UCSD-AML1 (cell line): ENCODE measurements around the gene NSMF.

ENCODE experiments used
- DNase-seq: peaks from one replicate; lab custom pipeline; 2025; ENCODE audit not compliant: unreplicated experiment; lab: John Stamatoyannopoulos, UW

NSMF gene

DNA sequence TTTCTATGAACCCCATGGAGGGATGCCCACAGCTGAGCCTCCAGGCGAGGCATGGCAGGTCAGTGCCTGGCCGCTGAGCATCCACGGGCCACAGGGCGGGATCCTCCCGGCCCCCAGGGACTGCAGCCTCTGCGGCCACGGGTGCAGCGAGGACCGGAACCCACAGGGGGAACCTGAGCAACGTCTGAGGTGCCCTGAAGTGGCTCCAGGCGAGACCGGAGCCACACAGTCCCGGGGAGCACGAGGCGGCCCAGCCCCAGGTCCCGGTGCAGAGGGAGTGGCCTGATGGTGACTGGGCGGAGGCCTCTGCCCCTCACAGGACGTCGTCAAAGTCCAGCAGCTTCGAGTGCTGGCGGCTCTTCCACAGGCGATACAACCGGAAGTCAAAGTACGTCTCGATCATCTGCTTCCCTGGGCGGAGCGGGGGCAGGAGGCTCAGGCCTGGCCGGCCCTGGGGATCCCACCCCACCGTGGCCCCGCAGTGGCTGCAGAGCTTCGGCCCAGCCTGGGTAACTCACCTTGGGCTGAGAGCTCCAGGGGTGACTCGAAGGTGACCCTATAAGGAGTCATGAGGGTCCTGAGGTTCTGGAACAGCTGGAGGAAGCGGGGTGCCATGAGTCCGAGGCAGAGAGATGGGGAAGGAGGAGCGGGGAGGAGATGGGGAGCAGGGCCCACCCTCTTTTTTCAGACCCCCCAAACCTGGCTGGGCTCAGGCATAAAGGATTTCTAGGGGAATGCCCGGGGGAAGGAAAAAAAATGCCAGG lies 9.9 kb downstream of the NSMF start:
- no peak for DNase-seq

DNA sequence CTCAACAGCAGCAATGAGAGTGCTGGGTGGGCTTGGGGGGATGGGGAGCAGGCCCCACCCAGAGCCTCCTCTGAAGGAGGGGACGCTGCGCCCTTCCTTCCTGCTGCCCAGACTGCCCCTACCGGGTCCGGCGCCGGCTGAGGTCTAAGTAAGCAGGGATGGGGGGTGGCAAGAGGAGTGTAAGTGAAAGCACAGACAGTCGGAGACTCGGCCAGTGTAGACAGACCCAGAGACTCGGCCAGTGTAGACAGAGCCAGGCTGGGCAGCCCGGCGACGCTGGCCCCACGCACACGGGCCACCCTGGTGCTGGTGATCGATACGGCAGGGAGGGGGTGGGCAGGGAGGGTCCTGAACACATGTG lies 10.6 kb downstream of the NSMF start:
- DNase-seq = no peak

- no peak for DNase-seq
Measured at GRCh38 chr9:137447722-137448601, 11.2 kb downstream of the NSMF start.

GRCh38 chr9:137446851-137447471 lies 12.2 kb downstream of the NSMF start:
- DNase-seq = no peak

- DNase-seq = no peak
Measured at GRCh38 chr9:137445930-137446431, 13.2 kb downstream of the NSMF start.

DNA sequence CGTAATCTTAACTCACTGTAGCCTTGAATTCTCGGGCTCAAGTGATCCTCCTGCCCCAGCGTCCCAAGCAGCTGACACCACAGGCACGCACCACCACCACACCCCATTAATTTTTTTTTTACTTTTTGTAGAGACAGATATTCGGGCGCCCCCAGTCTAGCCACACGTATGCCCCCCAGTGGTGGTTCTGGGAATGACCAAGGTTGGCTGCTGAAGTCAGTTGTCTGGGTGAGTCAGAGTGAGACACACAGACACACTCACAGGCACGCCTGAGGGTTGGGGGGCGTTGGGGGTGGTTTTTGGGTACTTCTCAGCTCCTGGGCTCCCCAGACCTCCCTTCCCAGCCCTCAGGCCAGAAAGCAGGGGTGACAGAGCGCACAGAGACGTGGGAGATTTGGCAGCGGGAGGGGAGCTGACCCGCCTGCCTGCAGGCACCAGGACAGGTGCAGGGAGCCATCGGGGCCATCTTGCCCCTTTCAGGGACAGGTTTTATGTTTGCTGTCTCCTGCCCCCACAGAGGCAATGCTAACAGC lies 13.8 kb downstream of the NSMF start:
- DNase-seq = peak; percentile 75

DNA sequence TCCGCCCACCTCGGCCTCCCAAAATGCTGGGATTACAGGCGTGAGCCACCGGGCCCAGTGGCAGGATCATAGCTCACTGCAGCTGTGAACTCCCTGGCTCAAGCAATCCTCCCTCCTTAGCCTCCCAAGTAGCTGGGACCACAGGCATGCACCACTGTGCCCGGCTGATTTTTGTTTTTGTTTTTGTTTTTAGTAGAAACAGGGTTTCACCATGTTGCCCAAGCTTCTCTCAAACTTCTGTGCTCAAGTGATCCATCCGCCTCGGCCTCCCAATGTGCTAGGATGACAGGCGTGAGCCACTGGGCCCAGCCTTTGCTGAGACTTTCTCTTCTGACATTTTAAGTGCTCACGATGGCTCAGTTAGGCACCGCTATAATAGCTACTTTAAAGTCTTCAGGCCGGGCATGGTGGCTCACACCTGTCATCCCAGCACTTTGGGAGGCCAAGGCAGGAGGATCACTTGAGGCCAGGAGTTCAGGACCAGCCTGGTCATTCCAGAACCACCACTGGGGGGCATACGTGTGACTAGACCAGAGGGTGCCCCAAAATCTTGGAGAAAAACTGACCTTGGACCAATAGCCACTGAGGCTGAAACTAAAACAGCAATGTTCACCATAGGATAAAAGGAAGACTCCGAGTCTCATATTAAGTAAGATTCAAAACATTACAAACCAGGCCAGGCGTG lies 14.9 kb downstream of the NSMF start:
- no peak for DNase-seq

DNA sequence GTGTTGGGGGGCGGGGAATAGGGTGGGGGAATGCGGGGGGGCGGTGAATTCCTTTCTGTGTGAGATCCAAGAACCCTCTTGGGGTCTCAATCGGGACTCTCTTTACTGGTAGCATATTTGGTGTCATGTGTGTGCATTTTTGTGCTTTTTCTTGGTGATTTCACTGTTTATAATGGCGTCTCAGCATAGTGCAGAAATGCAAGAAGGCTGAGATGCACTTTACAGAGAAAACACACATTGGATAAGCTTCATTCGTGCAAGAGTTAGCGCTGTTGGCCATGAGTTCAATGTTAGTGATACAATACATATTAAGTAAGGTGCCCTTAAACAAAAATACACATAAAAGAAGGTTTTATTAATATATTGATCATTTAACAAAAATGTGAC lies 17.2 kb downstream of the NSMF start:
- DNase-seq = no peak

- peak; percentile 54 for DNase-seq
Measured at GRCh38 chr9:137441289-137441934, 17.7 kb downstream of the NSMF start, which contains the start of gene ENTPD8. ENTPD8 (minus strand) TSS chr9:137441357; CDS start chr9:137438285, 3,072 bp downstream.

DNA sequence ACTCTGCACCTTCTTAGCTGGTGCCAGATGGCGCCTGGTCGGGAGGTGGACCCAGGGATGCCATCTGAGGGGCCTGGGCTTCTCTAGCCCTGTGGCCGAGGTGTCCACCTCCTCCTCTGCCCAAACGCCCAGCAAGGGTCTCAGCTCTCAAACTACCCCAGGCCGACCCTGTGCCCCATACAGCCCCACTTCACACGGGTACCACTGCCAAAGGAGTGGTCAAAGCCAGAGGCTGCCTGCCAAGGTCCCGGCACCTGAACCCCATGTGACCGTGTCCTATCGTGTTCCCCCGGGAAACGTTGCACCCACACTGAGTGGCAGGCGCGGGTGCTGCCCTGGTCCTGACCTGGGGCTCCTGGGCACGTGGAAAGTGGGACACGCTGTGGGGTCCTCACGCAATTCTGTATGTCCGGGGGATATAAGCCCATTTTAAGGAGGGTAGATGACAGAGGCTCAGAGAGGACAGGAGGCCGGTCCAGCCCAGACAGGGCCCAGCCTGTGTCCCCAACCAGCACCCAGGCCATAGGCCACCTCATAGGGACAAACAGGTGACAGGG lies 19.9 kb downstream of the NSMF start:
- DNase-seq = no peak

GRCh38 chr9:137438591-137439157 lies 20.5 kb downstream of the NSMF start:
- DNase-seq = no peak

DNA sequence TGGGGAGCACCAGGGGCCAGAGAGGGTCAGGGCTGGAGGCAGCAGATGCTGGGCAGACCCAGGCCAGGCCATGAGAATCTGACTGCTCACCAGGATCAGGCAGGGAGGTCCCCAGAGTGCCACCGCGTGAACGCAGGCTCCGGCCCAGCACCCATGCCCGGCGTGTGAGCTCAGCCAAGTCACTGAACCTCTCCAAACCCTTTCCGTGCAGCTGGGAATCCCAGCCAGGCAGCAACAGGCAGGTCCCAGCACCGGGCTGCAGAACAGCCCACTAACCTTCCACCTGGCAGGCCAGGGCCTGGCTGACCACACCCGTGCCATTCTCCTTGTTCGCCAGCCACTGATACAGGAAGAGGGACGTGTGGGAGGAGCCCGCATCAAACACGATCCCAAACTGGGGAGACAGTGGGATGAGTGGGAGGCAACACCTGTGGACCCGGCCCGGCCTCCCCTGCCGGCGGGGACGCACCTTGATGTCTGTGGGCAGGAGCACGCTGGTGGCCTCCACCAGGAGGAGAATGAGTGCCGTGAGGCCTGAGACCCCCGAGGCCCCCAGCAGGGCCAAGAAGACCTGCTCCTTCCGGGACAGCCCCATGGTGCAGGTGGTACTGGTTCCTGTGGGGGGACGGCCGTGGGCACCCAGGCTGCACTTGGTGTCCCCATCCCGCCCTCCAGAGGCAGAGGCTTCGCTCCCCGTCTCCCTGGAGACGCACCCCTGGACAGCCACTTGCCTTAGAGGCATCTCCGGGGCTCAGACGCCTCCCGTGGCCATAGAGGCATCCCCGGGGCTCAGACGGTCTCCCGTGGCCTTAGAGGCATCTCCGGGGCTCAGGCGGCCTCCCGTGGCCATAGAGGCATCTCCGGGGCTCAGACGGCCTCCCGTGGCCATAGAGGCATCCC lies 21.2 kb downstream of the NSMF start:
- no peak for DNase-seq

- DNase-seq = no peak
Measured at GRCh38 chr9:137436761-137437600, 22.2 kb downstream of the NSMF start.

DNA sequence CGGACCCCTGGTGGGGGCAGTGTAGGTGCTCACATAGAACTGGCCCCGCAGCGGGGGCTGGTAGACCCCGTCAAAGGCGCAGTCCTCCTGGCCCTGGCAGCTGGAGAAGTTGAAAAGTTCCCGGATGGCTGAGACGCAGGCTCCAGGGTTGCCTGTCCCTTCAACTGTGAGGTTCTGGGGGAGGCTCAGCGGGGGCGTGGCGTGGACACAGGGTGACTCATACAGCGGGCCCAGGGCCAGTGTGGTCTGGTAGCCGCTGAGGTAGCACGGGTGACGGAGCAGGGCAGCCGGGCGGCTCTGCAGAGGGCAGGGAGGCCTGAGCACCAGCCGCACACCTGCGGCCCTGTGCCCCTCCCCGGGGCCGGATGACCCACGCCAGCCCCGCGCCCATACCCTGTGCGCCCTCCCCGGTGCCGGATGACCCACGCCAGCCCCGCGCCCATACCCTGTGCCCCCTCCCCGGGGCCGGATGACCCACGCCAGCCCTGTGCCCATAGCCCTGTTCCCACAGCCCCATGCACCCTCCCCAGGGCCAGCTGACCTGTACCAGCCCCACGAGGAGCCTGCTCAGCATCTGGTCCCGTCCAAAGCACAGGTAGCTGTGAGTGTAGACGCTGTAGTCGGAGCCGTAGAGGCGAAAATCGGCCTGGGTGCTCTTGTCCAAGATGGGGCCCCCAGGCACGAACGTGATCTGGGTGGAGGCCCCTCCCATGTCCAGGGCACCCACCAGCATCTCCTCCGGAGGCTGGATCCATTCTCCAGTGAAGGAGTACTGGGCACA lies 23.0 kb downstream of the NSMF start:
- no peak for DNase-seq

DNA sequence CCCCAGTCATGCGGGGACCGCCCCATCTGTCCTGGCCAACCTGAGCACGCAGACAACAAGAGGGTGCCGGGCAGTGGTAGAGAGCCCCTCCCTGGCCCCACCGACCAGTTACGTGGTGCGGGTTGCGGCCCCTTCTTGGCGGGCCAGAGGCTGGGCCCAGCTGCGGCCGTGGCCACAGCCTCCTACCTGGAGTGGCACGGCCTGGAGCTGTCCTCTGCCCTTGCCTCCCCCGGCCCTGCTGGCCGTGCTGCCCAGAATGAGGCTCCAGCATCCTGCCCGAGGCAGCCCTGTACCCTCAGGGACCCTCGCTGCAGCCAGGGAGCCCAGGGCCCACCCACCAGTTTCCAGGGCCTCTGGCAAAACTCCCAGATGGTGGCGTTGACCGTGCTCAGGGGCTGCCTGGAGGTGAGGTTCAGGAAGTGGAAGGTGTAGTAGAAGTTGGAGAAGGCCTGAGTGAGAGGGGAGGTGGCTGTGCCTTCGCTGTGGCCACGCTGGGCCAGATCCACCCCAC lies 23.7 kb downstream of the NSMF start:
- DNase-seq = no peak

- no peak for DNase-seq
Measured at GRCh38 chr9:137434498-137435380, 24.4 kb downstream of the NSMF start.
